NCI-H1694 treated with DMSO at 0.1 percent for 48 hours (cell line): ENCODE results near the gene CACNB3.
"Not testable (repeated sequence)": the region's sequence is repeated elsewhere in the genome, so short reads cannot be mapped to it uniquely, and the experiment has no call there.

Experiments used
- DNase-seq: peaks from one replicate; lab custom pipeline; 2025; lab: John Stamatoyannopoulos, UW

Gene CACNB3

GRCh38 chr12:48818831-48819590, 715 bp downstream of the CACNB3 start:
- peak; percentile 16 for DNase-seq

DNA sequence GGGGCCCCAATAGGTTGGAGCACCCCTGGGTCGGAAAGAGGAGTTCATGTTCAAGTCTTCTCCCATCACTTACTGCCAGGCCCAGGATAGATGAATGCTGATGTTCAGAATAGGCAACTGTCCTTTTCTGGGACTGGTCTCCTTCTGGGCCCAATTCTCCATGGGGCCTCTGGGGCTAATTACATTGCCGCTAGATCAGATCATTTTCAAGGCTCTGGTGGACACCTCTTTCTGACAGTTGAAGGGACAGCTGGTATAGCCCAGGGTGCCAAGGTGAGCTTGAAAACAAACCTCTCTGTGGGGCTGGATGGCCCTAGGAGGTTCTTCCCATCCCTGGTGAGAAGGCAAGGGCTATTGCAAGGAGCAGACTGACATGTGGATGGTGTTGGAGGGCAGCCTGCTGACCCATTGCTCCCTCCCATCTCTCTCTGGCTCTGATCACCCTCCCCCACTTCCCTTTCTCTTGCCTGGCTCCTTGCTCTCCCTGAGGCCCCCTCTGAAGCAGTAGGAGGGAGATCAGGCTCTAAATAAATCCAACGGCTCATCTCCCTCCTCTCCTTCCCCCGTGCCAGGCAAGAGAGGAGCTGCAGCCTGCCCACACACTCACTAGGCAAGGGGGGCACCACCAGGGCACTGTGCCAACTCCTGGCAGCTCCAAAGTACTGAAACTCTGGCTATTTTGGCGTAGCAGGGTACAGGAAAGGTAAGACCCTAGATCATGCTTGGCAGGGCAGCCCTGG, 1.9 kb downstream of the CACNB3 start:
- DNase-seq, result no peak

DNA sequence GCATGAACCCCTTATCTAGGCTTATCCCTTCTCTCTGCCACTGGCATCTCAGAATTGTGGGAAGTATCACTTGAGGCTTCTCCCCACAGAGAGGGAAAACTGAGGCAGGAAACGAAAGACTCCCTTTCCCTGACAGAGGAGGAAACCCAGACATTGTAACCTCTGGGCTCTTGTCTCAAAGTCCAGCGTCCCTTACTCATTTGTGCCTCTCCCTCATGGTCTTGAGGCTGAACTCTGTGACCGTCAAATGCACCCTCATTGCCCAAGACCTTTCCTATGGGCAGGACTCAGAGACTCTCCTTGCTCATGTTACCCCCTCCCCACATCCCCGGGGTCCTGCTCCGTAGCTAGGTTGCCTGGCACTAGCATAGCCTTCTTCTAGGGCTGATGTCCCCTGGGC, 3.8 kb downstream of the CACNB3 start:
- DNase-seq, result no peak

DNA sequence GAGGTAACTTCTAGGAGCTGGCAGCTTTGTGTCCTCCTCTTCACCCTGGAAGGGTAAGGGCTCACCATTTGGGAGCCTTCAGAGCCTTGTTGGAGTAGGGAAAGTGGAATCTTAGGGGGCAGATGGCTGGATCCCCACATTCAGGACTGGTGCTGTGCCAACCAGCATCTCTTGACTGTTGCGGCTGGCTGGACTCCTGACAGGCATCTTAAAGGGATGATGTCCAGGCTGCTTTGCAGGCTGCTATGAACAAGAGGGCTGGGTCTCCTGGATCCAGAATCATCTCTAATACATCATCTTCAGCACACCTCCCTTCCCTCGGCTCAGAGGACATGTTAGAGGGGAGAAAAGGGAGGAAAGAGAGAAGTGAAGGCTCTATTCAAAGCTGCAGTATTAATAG, 4.4 kb downstream of the CACNB3 start:
- no peak for DNase-seq

DNA sequence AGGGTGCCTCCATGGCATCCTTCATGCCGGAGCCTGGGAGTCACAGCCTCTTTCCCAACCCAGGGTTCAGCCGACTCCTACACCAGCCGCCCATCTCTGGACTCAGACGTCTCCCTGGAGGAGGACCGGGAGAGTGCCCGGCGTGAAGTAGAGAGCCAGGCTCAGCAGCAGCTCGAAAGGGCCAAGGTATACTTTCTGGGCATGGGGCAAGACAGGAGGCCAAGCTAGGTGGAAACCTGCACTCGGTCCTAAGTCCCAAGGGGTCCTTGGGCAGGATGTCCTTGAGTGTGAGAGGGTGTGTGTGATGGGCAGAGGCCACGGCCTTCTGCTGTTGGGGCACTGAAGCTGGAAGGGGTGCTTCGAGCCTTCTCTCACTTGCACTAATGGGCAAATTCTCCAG, 5.0 kb downstream of the CACNB3 start:
- no peak for DNase-seq

- DNase-seq, result no peak
Observed at GRCh38 chr12:48824112-48824511, 5.8 kb downstream of the CACNB3 start.

- no peak for DNase-seq
Observed at GRCh38 chr12:48824905-48825304, 6.6 kb downstream of the CACNB3 start.

DNA sequence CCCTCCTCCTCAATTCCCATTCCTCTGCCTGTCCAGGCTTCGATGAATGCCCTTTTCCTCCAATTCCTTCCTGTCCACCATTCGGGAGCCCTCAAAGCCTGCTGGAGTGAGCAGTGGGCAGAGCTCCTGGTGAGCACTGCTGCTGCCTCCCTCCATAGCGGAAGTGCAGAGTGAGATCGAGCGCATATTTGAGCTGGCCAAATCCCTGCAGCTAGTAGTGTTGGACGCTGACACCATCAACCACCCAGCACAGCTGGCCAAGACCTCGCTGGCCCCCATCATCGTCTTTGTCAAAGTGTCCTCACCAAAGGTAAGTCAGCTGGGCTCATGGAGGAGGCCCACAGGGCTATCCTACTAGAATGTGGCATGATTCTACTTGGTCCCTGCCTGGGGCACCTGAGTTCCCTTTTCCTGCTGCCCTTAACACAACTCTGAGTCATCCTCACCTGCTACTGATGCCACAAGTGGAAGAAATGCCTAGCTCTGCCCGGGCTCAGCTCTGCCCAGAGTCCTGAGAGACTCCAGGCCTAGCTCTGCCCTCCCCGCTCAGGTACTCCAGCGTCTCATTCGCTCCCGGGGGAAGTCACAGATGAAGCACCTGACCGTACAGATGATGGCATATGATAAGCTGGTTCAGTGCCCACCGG, 8.0 kb downstream of the CACNB3 start:
- no peak for DNase-seq

DNA sequence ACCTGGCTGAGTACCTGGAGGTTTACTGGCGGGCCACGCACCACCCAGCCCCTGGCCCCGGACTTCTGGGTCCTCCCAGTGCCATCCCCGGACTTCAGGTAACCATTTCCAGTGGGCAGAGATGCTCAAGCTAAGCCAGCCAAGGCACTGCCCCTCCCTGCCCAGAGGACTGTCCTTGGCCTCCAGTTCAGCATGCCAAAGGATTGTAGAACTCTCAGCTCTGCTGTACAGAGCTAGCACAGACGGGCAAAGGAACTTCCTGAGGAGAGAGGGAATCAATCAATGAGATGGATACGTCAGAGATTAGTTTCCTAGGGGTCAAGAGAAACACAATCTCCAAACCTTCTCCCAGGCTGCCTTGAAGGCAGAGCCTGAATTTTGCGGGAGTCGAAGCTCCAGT, 8.7 kb downstream of the CACNB3 start:
- no peak for DNase-seq

DNA sequence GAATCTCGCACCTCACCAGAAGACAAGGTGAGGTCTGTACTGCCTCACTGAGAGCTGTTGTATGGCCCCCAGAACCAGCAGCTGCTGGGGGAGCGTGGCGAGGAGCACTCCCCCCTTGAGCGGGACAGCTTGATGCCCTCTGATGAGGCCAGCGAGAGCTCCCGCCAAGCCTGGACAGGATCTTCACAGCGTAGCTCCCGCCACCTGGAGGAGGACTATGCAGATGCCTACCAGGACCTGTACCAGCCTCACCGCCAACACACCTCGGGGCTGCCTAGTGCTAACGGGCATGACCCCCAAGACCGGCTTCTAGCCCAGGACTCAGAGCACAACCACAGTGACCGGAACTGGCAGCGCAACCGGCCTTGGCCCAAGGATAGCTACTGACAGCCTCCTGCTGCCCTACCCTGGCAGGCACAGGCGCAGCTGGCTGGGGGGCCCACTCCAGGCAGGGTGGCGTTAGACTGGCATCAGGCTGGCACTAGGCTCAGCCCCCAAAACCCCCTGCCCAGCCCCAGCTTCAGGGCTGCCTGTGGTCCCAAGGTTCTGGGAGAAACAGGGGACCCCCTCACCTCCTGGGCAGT, 9.3 kb downstream of the CACNB3 start:
- DNase-seq, result no peak

GRCh38 chr12:48828293-48828692, 10.0 kb downstream of the CACNB3 start:
- DNase-seq, result no peak

- no peak for DNase-seq
Observed at GRCh38 chr12:48828841-48829575, 10.7 kb downstream of the CACNB3 start.

- DNase-seq, result no peak
Observed at GRCh38 chr12:48831257-48831656, 13.0 kb downstream of the CACNB3 start.

DNA sequence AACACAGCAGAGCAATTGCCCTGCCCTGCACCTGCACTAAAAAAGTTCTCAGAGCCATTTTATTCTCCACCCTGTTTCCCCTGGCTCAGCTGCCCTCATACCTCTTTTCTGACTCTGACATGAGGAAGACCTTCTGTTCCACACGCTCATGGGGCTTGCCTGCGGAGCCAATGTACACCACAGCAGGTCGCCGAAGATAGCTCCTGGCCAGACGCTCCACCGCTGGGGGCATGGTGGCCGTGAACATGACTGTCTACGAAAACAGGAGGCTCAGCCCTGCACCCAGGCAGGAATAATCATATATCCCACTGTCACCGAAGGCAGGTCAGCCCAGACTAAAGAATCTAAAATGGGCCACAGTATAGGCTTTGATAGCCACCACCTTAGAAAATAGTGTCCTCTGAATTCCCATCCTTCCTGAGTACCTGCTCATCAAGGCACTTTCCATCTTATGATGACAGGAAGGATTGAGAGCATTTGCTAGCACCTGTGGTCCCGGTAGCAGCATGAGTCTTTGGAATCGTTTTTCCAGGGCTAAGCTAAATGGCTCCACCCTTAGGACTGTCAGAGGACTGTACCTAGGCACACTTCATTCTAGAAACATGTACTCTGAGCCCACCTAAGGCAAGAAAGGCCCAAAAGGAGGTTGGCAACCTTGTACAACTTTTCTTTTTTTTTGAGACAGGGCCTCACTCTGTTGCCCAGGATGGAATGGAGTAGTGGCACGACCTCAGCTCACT, 14.2 kb downstream of the CACNB3 start:
- DNase-seq, result no peak

GRCh38 chr12:48838048-48838447, 19.8 kb downstream of the CACNB3 start:
- DNase-seq, result no peak

DNA sequence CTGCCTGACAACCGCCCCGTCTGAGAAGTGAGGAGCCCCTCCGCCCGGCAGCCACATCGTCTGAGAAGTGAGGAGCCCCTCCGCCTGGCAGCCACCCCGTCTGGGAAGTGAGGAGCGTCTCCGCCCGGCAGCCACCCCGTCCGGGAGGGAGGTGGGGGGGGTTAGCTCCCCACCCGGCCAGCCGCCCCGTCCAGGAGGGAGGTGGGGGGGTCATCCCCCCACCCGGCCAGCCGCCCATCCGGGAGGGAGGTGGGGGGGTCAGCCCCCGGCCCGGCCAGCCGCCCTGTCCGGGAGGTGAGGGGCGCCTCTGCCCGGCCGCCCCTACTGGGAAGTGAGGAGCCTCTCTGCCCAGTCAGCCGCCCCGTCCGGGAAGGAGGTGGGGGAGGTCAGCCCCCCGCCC, 23.7 kb downstream of the CACNB3 start:
- not testable (repeated sequence) for DNase-seq

DNA sequence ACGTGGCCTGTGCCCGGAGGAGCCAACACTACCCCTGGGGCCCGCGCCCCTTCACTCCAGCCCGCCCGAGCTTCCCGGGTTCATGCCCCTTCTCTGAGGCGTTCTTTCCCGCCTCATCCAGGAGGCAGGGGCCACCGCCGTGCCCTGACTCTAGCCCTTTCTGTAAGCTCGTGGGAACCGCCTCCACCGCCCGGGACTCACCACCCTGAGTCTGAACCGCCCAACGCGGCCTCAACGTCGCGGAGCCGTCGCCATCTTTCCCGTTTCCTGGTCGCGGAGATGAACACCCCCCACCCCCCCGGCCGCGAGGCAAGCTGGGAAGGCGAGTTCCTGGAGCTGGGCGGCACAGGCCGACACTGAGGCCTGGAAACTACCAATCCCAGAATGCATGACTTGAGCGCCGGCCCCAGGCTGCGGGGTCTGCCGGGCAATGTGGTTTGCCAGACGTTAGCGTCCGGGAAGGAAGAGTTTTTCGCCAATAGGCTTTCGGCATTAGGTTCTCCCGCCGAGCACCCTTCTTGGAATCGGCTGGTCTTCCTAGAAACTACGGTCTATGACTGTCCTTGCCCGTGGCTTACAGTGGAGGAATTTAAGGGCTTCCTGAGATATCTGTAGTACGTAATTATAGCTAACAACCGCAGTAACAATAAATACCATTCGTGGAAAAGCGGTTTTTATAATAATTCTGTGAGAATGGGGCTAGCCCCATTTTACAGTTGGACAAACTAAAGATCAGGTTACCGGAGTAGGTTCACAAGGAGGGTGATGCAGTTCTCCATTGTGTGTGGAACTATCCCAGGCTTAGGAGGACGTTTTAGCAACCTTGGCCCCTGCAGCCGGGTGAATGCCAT, 33.8 kb downstream of the CACNB3 start, which contains the start of gene DDX23:
Gene DDX23, minus strand, starts transcription at position 281 of the 851 bp plus-strand sequence. CDS start 6,381 bp downstream, outside the sequence.
- peak; percentile 92 for DNase-seq

DNA sequence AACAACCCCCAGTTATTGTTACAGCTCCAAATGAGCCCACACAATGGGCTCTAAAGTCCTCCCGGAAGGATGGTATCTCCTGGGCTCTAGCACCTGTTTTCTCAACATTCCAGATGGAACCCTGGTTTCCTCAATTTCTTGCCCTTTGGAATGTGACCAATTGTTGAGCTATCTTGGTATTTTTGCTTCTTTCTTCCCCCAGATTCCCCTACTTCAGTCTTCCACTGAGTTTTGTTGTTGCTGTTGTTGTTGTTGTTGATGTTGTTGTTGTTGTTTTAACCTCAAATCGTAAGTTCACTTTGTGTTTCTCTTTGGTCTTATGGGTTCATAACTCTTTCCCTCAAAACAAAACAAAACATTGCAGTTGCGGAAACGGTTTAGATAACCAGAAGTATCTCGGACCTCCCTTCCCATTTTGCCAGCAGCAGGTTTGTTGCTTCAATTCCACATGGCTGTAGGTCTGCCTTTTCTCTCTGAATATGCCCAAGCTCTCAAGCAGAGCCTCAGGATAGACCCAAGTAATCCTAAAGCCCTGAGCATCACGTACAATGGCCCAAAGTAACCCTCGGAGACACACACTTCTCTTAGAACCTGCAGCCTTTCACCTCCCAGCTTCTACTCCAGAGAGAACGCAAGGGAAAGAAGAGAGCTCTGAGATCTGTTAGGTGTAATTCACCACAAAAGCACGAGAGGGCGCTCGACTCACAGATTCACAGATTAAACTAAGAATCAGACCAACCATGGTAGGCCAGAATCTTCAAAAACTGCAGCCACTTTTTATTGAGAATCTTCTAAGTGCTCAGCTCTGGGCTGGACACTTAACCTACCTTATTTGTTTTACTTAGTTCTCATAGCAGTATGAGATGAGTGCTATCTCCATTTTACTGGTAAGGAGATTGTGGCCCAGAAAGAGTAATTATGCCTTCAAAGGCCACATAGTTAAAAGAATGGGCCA, 34.7 kb downstream of the CACNB3 start:
- DNase-seq, result peak; percentile 81

GRCh38 chr12:48854488-48854887, 36.2 kb downstream of the CACNB3 start:
- DNase-seq, result no peak
